Suprapubic skin (tissue), 4 donors: Measurements from ENCODE around the gene RAB8A. TPM values are rescaled to one million over a fixed set of nuclear protein-coding genes. Genes with fewer than 3 reads are reported as not detected.
A peak's percentile ranks its signal among the peaks of the same experiment; 100 is the strongest.

ENCODE experiments used
- DNase-seq, 2 donors: peaks; one replicate each; pipeline ENCODE4 v3.0.0-alpha.2; 2019; ENCODE audit warnings: low spot score in 2 of 2
- H3K27ac ChIP-seq: fragments of 200-600 bp; sonication (generic); one replicate; pipeline ENCODE4 v1.5.1; 2019
- H3K27me3 ChIP-seq: fragments of 200-600 bp; sonication (generic); one replicate; pipeline ENCODE4 v1.5.1; 2019
- H3K36me3 ChIP-seq: fragments of 200-600 bp; sonication (generic); one replicate; pipeline ENCODE4 v1.5.1; 2019
- H3K4me1 ChIP-seq: fragments of 200-600 bp; sonication (generic); one replicate; pipeline ENCODE4 v1.5.1; 2019
- H3K4me3 ChIP-seq: fragments of 200-600 bp; sonication (generic); one replicate; pipeline ENCODE4 v1.5.1; 2019; ENCODE audit warnings: mild to moderate bottlenecking
- H3K9me3 ChIP-seq: fragments of 200-600 bp; sonication (generic); one replicate; pipeline ENCODE4 v1.5.1; 2019
- EP300 ChIP-seq: sonication (generic); formaldehyde crosslinking; IDR thresholded peaks from one replicate; pipeline ENCODE4 v1.6.1; 2017; ENCODE audit warnings: antibody characterized with exemption
- POLR2A ChIP-seq, 2 donors: fragments of 450-650 bp; IDR thresholded peaks; one replicate each; pipeline ENCODE4 v1.6.1; 2017; ENCODE audit warnings: antibody characterized with exemption in 2 of 2, mild to moderate bottlenecking in 2 of 2, moderate library complexity in 2 of 2
- POLR2AphosphoS5 ChIP-seq, 3 donors: sonication (generic); formaldehyde crosslinking; IDR thresholded peaks; one replicate each; pipeline ENCODE4 v1.6.1; 2017; ENCODE audit warnings: antibody characterized with exemption in 3 of 3
- WGBS: methylation state at CpG from one replicate; pipeline ENCODE4 v1.1.5; 2018; 5-methylcytosine and 5-hydroxymethylcytosine counted together
- total RNA-seq, 4 donors: library from RNA; depleted of rRNA; stranded (reverse); fragments of >200 nt; gene quantifications; one replicate each; pipeline ENCODE4 v1.1.0, GENCODE V29; 2016
- TF ChIP-seq, protein P1 (sequence below), 2 donors: fragments of 200-600 bp in 1 of 2; fragments of 450-650 bp in 1 of 2; sonication (generic) in 1 of 2; IDR thresholded peaks; one replicate each; pipeline ENCODE4 v1.5.1; 2016 to 2019; ENCODE audit warnings: antibody characterized with exemption in 2 of 2, mild to moderate bottlenecking in 1 of 2, moderate library complexity in 1 of 2

The RAB8A gene
- total RNA-seq, 4 donors from 2014 or later, result 48.9 to 61.9 (median 58.5) TPM

DNA sequence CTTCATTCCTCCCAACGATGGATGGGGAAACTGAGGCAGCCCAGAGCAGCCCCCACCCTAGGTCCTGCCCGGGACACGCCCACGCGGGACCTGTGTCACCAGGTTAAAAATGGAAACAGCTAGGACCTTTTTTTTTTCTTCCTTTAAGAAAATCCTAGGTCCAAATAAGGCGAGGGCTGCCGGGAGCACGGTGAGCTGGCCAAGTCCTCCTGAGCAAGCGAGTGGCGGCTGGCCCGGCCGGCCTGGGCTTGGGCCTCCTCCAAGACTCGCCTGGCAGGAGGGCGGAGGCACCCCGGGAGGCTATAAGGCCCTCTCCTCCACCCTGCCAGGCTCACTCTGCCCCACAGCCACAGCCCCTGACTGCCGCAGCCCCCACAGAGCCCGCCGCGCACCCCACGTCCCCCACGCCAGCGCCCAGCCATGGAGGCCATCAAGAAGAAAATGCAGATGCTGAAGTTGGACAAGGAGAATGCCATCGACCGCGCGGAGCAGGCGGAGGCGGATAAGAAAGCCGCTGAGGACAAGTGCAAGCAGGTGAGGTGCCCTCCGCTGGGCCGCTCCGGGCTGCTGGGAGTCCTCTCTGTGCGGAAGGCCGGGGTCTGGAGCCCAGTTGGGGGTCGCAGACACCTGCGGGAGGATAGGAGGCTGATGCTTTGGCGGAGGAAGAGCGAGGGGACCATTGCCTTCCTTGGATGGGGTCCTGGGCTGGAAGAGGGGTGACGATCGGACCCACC lies 44.3 kb upstream of the RAB8A start:
- 50% methylated on average over 29 of the region's 40 CpGs for WGBS
- H3K4me1 ChIP-seq, result peaks cover 66% of the 10 kb centered on the region
- peak in 1 of 2 donors; percentile 86 for DNase-seq
- TF ChIP-seq EP300, result no peak
- TF ChIP-seq POLR2AphosphoS5 (IDR thresholded peaks at IDR 0.05), result peak in 1 of 3 donors; percentile 24
- TF ChIP-seq POLR2A (IDR thresholded peaks at IDR 0.05), result no peak
- TF ChIP-seq, protein P1, sequence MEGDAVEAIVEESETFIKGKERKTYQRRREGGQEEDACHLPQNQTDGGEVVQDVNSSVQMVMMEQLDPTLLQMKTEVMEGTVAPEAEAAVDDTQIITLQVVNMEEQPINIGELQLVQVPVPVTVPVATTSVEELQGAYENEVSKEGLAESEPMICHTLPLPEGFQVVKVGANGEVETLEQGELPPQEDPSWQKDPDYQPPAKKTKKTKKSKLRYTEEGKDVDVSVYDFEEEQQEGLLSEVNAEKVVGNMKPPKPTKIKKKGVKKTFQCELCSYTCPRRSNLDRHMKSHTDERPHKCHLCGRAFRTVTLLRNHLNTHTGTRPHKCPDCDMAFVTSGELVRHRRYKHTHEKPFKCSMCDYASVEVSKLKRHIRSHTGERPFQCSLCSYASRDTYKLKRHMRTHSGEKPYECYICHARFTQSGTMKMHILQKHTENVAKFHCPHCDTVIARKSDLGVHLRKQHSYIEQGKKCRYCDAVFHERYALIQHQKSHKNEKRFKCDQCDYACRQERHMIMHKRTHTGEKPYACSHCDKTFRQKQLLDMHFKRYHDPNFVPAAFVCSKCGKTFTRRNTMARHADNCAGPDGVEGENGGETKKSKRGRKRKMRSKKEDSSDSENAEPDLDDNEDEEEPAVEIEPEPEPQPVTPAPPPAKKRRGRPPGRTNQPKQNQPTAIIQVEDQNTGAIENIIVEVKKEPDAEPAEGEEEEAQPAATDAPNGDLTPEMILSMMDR (IDR thresholded peaks at IDR 0.05), result no peak
- H3K27ac ChIP-seq, result peak overlapping the region; percentile 78
- no peaks in the 10 kb centered on the region for H3K9me3 ChIP-seq
- peak overlapping the region; percentile 51 for H3K4me3 ChIP-seq
- H3K36me3 ChIP-seq, result no peaks in the 10 kb centered on the region
- H3K27me3 ChIP-seq, result no peaks in the 10 kb centered on the region

DNA sequence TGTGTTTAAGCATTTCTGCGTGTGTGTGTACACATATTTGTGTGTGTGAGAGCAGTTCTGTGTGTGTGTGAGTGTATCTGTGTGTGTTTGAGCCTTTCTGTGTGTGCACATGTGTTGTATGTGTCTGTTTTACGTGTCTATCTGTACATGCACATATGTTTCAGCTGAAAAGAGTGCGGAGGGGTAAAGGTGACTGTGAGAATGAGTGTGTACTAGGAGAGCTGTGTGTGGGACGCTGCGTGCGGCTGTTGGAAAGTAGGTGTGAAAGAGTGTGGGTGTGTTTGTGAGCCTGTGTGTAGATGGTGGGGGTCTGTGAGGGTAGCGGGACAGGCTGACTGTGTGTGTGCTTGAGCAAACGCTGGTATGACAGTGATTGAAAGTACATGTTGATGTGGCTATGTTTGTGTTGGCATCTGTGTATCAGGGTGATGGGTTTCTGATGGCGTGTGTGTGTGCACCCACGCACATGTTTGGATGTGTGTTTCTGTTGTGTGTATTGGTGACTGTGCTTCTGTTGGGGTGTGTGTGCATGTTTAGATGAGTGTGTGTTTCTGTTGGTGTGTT lies 42.9 kb upstream of the RAB8A start:
- H3K27ac ChIP-seq, result peak overlapping the region; percentile 78
- no peaks in the 10 kb centered on the region for H3K27me3 ChIP-seq
- TF ChIP-seq, protein P1 (IDR thresholded peaks at IDR 0.05), result no peak
- no peak for TF ChIP-seq POLR2A (IDR thresholded peaks at IDR 0.05)
- TF ChIP-seq POLR2AphosphoS5 (IDR thresholded peaks at IDR 0.05), result no peak
- TF ChIP-seq EP300, result no peak
- H3K4me1 ChIP-seq, result peaks cover 66% of the 10 kb centered on the region
- WGBS, result 62% methylated on average over 10 of the region's 10 CpGs
- H3K9me3 ChIP-seq, result no peaks in the 10 kb centered on the region
- H3K36me3 ChIP-seq, result no peaks in the 10 kb centered on the region
- peak in 1 of 2 donors; percentile 49 for DNase-seq
- H3K4me3 ChIP-seq, result peak overlapping the region; percentile 51

DNA sequence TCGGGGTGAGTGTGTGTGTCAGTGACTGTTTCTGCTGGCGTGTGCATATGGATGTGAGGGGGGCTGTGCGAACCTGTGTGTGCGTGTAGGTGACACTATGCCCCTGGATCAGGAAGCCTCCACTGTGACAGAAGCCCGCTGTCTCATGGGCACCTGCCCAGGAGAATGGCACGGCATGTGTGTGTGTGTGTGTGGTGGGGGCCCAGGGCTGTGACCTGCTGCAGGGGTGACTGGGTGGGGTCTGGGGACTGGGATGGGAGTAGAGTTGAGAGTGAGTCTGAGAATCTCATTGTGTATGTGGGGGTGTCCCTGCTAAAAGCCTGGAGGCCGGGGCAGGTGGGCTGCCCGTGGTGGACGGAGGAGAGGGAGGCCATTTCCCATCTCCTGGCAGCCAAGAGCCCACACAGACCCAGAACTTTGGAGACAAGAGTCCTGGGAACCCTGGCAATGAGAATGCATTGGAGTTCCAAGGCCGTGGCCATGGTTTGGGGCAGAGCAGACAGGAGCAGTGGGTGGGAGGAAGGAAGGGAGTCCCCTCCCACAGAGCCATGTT lies 41.8 kb upstream of the RAB8A start:
- 35% methylated on average over 9 of the region's 10 CpGs for WGBS
- H3K4me3 ChIP-seq, result peak overlapping the region; percentile 51

DNA sequence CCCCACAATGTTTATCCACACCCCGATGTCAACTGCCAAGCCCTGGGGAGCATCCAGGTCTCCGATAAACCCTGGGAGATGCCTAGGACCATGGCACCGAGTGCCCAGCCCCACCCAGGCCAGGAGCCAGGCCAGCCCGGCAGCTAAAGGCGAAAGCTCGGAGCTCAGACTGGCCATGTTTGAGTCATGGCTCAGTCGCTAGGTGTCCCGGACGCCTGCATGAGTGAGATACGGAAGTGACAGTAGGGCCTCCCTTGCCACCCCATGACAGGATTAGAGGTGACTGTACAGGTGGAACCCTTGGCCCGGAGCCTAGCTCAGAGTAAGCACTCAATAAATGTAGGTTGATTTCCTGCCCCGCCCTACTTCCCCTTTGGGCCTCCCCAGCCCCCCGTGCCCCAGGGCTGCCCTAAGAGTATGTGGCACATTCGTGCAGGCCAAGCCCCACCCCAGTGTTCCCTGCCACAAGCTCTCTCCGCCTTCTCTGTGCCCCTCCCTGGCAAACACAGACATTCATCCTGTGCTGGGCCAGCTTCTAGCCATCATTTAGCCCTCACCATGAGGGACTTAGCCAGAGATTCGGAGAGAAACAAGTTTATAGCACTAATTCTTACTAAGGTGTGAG lies 41.2 kb upstream of the RAB8A start:
- Histone ChIP-seq H3K9me3 (no peaks in the 10 kb centered on the region), H3K4me3 (peak overlapping the region; percentile 51), H3K36me3 (no peaks in the 10 kb centered on the region), H3K27me3 (no peaks in the 10 kb centered on the region), H3K4me1 (peaks cover 59% of the 10 kb centered on the region), H3K27ac (peak overlapping the region; percentile 82)
- peak; percentile 88 to 89 for DNase-seq
- 3% methylated on average over 9 of the region's 16 CpGs for WGBS
- no peak for TF ChIP-seq POLR2A (IDR thresholded peaks at IDR 0.05)
- TF ChIP-seq POLR2AphosphoS5 (IDR thresholded peaks at IDR 0.05), result peak in 2 of 3 donors; percentile 19 to 75
- no peak for TF ChIP-seq EP300
- TF ChIP-seq, protein P1 (IDR thresholded peaks at IDR 0.05), result no peak

More for the DNA sequence above, 41.8 kb upstream of the RAB8A start:
- Histone ChIP-seq H3K36me3 (no peaks in the 10 kb centered on the region), H3K4me1 (peaks cover 59% of the 10 kb centered on the region), H3K27me3 (no peaks in the 10 kb centered on the region), H3K27ac (peak overlapping the region; percentile 82), H3K9me3 (no peaks in the 10 kb centered on the region)
- DNase-seq, result peak in 1 of 2 donors; percentile 66
- TF ChIP-seq, protein P1 (IDR thresholded peaks at IDR 0.05), result no peak
- no peak for TF ChIP-seq POLR2AphosphoS5 (IDR thresholded peaks at IDR 0.05)
- no peak for TF ChIP-seq EP300
- no peak for TF ChIP-seq POLR2A (IDR thresholded peaks at IDR 0.05)
